Measurements from ENCODE around the gene ST3GAL3. TPM values are rescaled to one million over a fixed set of nuclear protein-coding genes. Genes with fewer than 3 reads are reported as not detected.
"Not testable (repeated sequence)": the region's sequence is repeated elsewhere in the genome, so short reads cannot be mapped to it uniquely, and the experiment has no call there.

Gene ST3GAL3
- total and polyA plus RNA-seq, 3 donors from 2014 or later = 42.9 to 62.0 (median 50.7) TPM

- Histone ChIP-seq H3K4me1 (peaks cover 4% of the 10 kb centered on the region), H3K27me3 (no peaks in the 10 kb centered on the region), H3K36me3 (ENCODE audit: low read depth, missing control alignments) (no peaks in the 10 kb centered on the region), H3K4me3 (no peak overlapping the region), H3K9me3 (no peaks in the 10 kb centered on the region), H3K27ac (no peak overlapping the region)
- DNase-seq = no peak
- 89 to 90% methylated on average over 1 of the region's 1 CpG for WGBS, 2 donors
- TF ChIP-seq CTCF (IDR thresholded peaks at IDR 0.05) = no peak
- TF ChIP-seq POLR2A (IDR thresholded peaks at IDR 0.05) = no peak
- intact Hi-C loops (cut with DNase I; ENCODE audit: low total_unique reads) = no loop called here
Measured at GRCh38 chr1:43832998-43833397, 125.7 kb downstream of the ST3GAL3 start.

GRCh38 chr1:43833902-43834279 lies 126.6 kb downstream of the ST3GAL3 start:
- DNase-seq; H3K27ac ChIP-seq; H3K4me3 ChIP-seq; H3K9me3 ChIP-seq; H3K36me3 ChIP-seq (ENCODE audit: low read depth, missing control alignments); H3K27me3 ChIP-seq; intact Hi-C loops (cut with DNase I; ENCODE audit: low total_unique reads); H3K4me1 ChIP-seq: not testable (repeated sequence)
- 87 to 94% methylated on average over 10 of the region's 10 CpGs for WGBS, 2 donors

- Histone ChIP-seq H3K36me3 (ENCODE audit: low read depth, missing control alignments) (no peaks in the 10 kb centered on the region), H3K27ac (no peak overlapping the region), H3K4me3 (no peak overlapping the region), H3K4me1 (peaks cover 9% of the 10 kb centered on the region), H3K27me3 (no peaks in the 10 kb centered on the region), H3K9me3 (no peaks in the 10 kb centered on the region)
- TF ChIP-seq POLR2A (IDR thresholded peaks at IDR 0.05) (no peak), CTCF (IDR thresholded peaks at IDR 0.05) (no peak)
- DNase-seq = no peak
- whole genome bisulfite sequencing, 2 donors = 79 to 93% methylated on average over 14 of the region's 14 CpGs
- intact Hi-C loops (cut with DNase I; ENCODE audit: low total_unique reads) = no loop called here
Measured at GRCh38 chr1:43834280-43835081, 127.1 kb downstream of the ST3GAL3 start.

GRCh38 chr1:43835082-43836021 lies 128.0 kb downstream of the ST3GAL3 start:
- no peak overlapping the region for H3K27ac ChIP-seq
- DNase-seq = no peak
- intact Hi-C loops (cut with DNase I; ENCODE audit: low total_unique reads) = no loop called here

More at GRCh38 chr1:43835082-43836021, 128.0 kb downstream of the ST3GAL3 start:
- Histone ChIP-seq H3K4me1 (peaks cover 9% of the 10 kb centered on the region), H3K27me3 (no peaks in the 10 kb centered on the region), H3K9me3 (no peaks in the 10 kb centered on the region), H3K4me3 (no peak overlapping the region), H3K36me3 (ENCODE audit: low read depth, missing control alignments) (no peaks in the 10 kb centered on the region)
- 80 to 91% methylated on average over 10 to 11 of the region's 11 CpGs for WGBS, 2 donors
- TF ChIP-seq POLR2A (IDR thresholded peaks at IDR 0.05) (no peak), CTCF (IDR thresholded peaks at IDR 0.05) (no peak)

All from testis (tissue), 3 donors.